GM10248 (cell line): ENCODE results near the gene SMAP2.

Source experiments
- CTCF ChIA-PET: fragments of 300-600 bp; sonication (Branson Sonifier 250); formaldehyde crosslinking; extraction: SDS; loops from one replicate; lab custom pipeline; 2021; ENCODE audit warnings: antibody characterized with exemption; lab: Yijun Ruan, JAX
- POLR2A ChIA-PET: fragments of 350-650 bp; sonication (Branson Sonifier 250); formaldehyde crosslinking; extraction: SDS; loops from one replicate; lab custom pipeline; 2020; ENCODE audit warnings: antibody characterized with exemption; lab: Yijun Ruan, JAX
- DNase-seq: peaks from one replicate; pipeline ENCODE4 v3.0.0; 2012; ENCODE audit errors: extremely low spot score
- CTCF ChIP-seq: IDR thresholded peaks from 2 replicates; pipeline ENCODE4 v1.5.1; 2012; ENCODE audit warnings: mild to moderate bottlenecking, low read depth; ENCODE audit errors: extremely low read depth, missing control alignments, control extremely low read depth

Gene SMAP2

GRCh38 chr1:40353082-40353481 lies 20.4 kb upstream of the SMAP2 start:
- no peak for TF ChIP-seq CTCF
- CTCF ChIA-PET, result interaction anchor here (1.4 to 5.2 kb wide), 7 partner anchors 9 to 271 kb away, joined by 4 to 31 read pairs (median 11); no protein-coding TSS in a partner anchor
- no peak for DNase-seq
- POLR2A ChIA-PET, result no interaction called here

- no peak for TF ChIP-seq CTCF
- no peak for DNase-seq
- POLR2A ChIA-PET, result no interaction called here
- CTCF ChIA-PET, result interaction anchor here (0.9 to 2.0 kb wide), 5 partner anchors 16 to 214 kb away, joined by 3 to 11 read pairs (median 4); no protein-coding TSS in a partner anchor
Observed at GRCh38 chr1:40357625-40358024, 15.9 kb upstream of the SMAP2 start.

- no peak for DNase-seq
- CTCF ChIA-PET, result interaction anchor here (1.7 to 1.8 kb wide), 2 partner anchors 11 to 22 kb away, joined by 4 to 5 read pairs; no protein-coding TSS in a partner anchor
- POLR2A ChIA-PET, result no interaction called here
- TF ChIP-seq CTCF, result no peak
Observed at GRCh38 chr1:40360631-40361030, 12.9 kb upstream of the SMAP2 start.

GRCh38 chr1:40361201-40361600 lies 12.3 kb upstream of the SMAP2 start:
- ChIA-PET POLR2A (no interaction called here), CTCF (interaction anchor here (1.7 to 4.0 kb wide), 3 partner anchors 8 to 22 kb away, joined by 4 to 26 read pairs (median 5); no protein-coding TSS in a partner anchor)

GRCh38 chr1:40361637-40362036 lies 11.9 kb upstream of the SMAP2 start:
- ChIA-PET CTCF (interaction anchor here (1.7 to 4.0 kb wide), 3 partner anchors 8 to 21 kb away, joined by 4 to 26 read pairs (median 5); no protein-coding TSS in a partner anchor), POLR2A (no interaction called here)
- TF ChIP-seq CTCF, result no peak
- no peak for DNase-seq

More at GRCh38 chr1:40361201-40361600, 12.3 kb upstream of the SMAP2 start:
- no peak for DNase-seq
- TF ChIP-seq CTCF, result no peak

GRCh38 chr1:40362199-40362598 lies 11.3 kb upstream of the SMAP2 start:
- no peak for DNase-seq
- ChIA-PET POLR2A (no interaction called here), CTCF (interaction anchor here (1.7 to 4.0 kb wide), 4 partner anchors 9 to 24 kb away, joined by 4 to 26 read pairs (median 13); no protein-coding TSS in a partner anchor)
- TF ChIP-seq CTCF, result no peak
